SK-N-SH (cell line): Measurements from ENCODE around the gene WIZ. TPM values are rescaled to one million over a fixed set of nuclear protein-coding genes. Genes with fewer than 3 reads are reported as not detected.

ENCODE experiments used
- CTCF ChIA-PET: fragments of 300-600, 350-600 bp; formaldehyde crosslinking; extraction: SDS; loops from one replicate; lab custom pipeline; 2021; lab: Yijun Ruan, JAX
- POLR2A ChIA-PET: fragments of 350-600 bp; sonication (Branson Sonifier 250); formaldehyde crosslinking; extraction: SDS; loops from one replicate; lab custom pipeline; 2020; ENCODE audit warnings: antibody characterized with exemption, inconsistent platforms; lab: Yijun Ruan, JAX
- DNase-seq: peaks from one replicate; pipeline ENCODE4 v3.0.0; 2012
- H2AFZ ChIP-seq: fragments of 200-600 bp; sonication (generic); 2 replicates; pipeline ENCODE4 v1.8.1; 2016; ENCODE audit warnings: antibody characterized with exemption, mild to moderate bottlenecking, low read depth
- H3F3A ChIP-seq: fragments of 200-600 bp; sonication (generic); replicated peaks from 2 replicates; pipeline ENCODE3; 2016; ENCODE audit warnings: antibody characterized with exemption, mild to moderate bottlenecking; ENCODE audit not compliant: insufficient read depth
- H3K27ac ChIP-seq, 2 experiments: fragments of 200-500 bp in 1 of 2; fragments of 200-600 bp in 1 of 2; sonication (Bioruptor generic) in 1 of 2; sonication (generic), shearing (Covaris generic) in 1 of 2; 2 replicates each; pipeline versions ENCODE4 v1.5.1 to v1.6.1; 2014 to 2016; ENCODE audit warnings: low read depth in 2 of 2, inconsistent platforms in 1 of 2, low read length in 1 of 2, mild to moderate bottlenecking in 1 of 2, mixed read lengths in 1 of 2
- H3K27me3 ChIP-seq: fragments of 200-600 bp; sonication (generic), shearing (Covaris generic); 2 replicates; pipeline ENCODE4 v1.6.1; 2016; ENCODE audit warnings: mixed run types; ENCODE audit not compliant: insufficient read depth
- H3K36me3 ChIP-seq, 2 experiments: fragments of 200-500 bp in 1 of 2; fragments of 200-600 bp in 1 of 2; sonication (Bioruptor generic) in 1 of 2; sonication (generic) in 1 of 2; replicated peaks in 1 of 2; 2 replicates each; pipeline versions ENCODE3 to v1.5.1; 2014 to 2016; ENCODE audit warnings: low read length in 1 of 2, mild to moderate bottlenecking in 1 of 2; ENCODE audit not compliant: insufficient read depth in 2 of 2, control insufficient read depth in 1 of 2
- H3K4me1 ChIP-seq, 2 experiments: fragments of 200-500 bp in 1 of 2; fragments of 200-600 bp in 1 of 2; sonication (Bioruptor generic) in 1 of 2; sonication (generic), shearing (Covaris generic) in 1 of 2; 2 replicates each; pipeline versions ENCODE4 v1.5.1 to v1.6.1; 2014 to 2016; ENCODE audit warnings: low read depth in 1 of 2, low read length in 1 of 2, mixed run types in 1 of 2; ENCODE audit not compliant: insufficient read depth in 2 of 2, control insufficient read depth in 1 of 2
- H3K4me2 ChIP-seq: fragments of 200-600 bp; sonication (generic), shearing (Covaris generic); 2 replicates; pipeline ENCODE4 v1.6.1; 2017; ENCODE audit warnings: mixed run types
- H3K4me3 ChIP-seq, 2 experiments: fragments of 200-500 bp in 1 of 2; fragments of 200-600 bp in 1 of 2; sonication (Bioruptor generic) in 1 of 2; sonication (generic), shearing (Covaris generic) in 1 of 2; 2 replicates each; pipeline versions ENCODE4 v1.5.1 to v1.8.1; 2014 to 2016; ENCODE audit warnings: low read depth in 2 of 2, inconsistent platforms in 1 of 2, low read length in 1 of 2, mild to moderate bottlenecking in 1 of 2, mixed read lengths in 1 of 2, moderate library complexity in 1 of 2
- H3K79me2 ChIP-seq: fragments of 200-600 bp; sonication (generic); 2 replicates; pipeline ENCODE4 v1.8.1; 2017; ENCODE audit warnings: mild to moderate bottlenecking; ENCODE audit not compliant: insufficient read depth
- H3K9ac ChIP-seq: fragments of 200-600 bp; sonication (generic); 2 replicates; pipeline ENCODE4 v1.6.1; 2017; ENCODE audit warnings: mixed run types
- H3K9me2 ChIP-seq: fragments of 200-600 bp; sonication (generic); 2 replicates; pipeline ENCODE4 v1.6.1; 2017; ENCODE audit warnings: mixed run types
- H3K9me3 ChIP-seq: fragments of 200-600 bp; sonication (generic); 2 replicates; pipeline ENCODE4 v1.6.1; 2017; ENCODE audit warnings: mixed run types, mild to moderate bottlenecking, moderate library complexity
- H4K20me1 ChIP-seq: fragments of 200-600 bp; sonication (generic); 2 replicates; pipeline ENCODE4 v1.6.1; 2017; ENCODE audit warnings: mild to moderate bottlenecking, mixed run types; ENCODE audit not compliant: insufficient read depth
- CHD2 ChIP-seq: fragments of 150-350 bp; IDR thresholded peaks from 2 replicates; pipeline ENCODE4 v1.6.1; 2018; ENCODE audit warnings: low read length; ENCODE audit not compliant: partially characterized antibody
- FOXM1 ChIP-seq: IDR thresholded peaks from 2 replicates; pipeline ENCODE4 v1.4.0; 2012; ENCODE audit warnings: low read depth, mild to moderate bottlenecking
- GABPA ChIP-seq: IDR thresholded peaks from 2 replicates; pipeline ENCODE4 v1.4.0; 2012; ENCODE audit warnings: low read depth, mild to moderate bottlenecking
- IRF3 ChIP-seq: fragments of 150-350 bp; IDR thresholded peaks from 2 replicates; pipeline ENCODE4 v1.6.1; 2016; ENCODE audit warnings: mild to moderate bottlenecking, low read depth, low read length
- JUND ChIP-seq: IDR thresholded peaks from 2 replicates; pipeline ENCODE4 v1.4.0; 2012
- MXI1 ChIP-seq: IDR thresholded peaks from 2 replicates; pipeline ENCODE4 v1.6.1; 2012; ENCODE audit warnings: mild to moderate bottlenecking, low read depth, low read length, improper control_type of control experiment
- NRF1 ChIP-seq: IDR thresholded peaks from 2 replicates; pipeline ENCODE4 v1.6.1; 2012; ENCODE audit warnings: low read depth, mild to moderate bottlenecking, low read length
- RCOR1 ChIP-seq: fragments of 150-350 bp; IDR thresholded peaks from 2 replicates; pipeline ENCODE4 v1.6.1; 2017; ENCODE audit warnings: antibody characterized with exemption, low read length
- RXRA ChIP-seq: IDR thresholded peaks from 2 replicates; pipeline ENCODE4 v1.4.0; 2012; ENCODE audit warnings: low read depth, mild to moderate bottlenecking, borderline replicate concordance
- SIN3A ChIP-seq: IDR thresholded peaks from 2 replicates; pipeline ENCODE4 v1.6.1; 2012; ENCODE audit warnings: low read depth, mild to moderate bottlenecking, low read length, moderate library complexity, borderline replicate concordance
- TAF1 ChIP-seq: IDR thresholded peaks from 2 replicates; pipeline ENCODE4 v1.6.1; 2012; ENCODE audit warnings: low read depth, mild to moderate bottlenecking, low read length, moderate library complexity, borderline replicate concordance
- YY1 ChIP-seq: IDR thresholded peaks from 2 replicates; pipeline ENCODE4 v1.4.0; 2012; ENCODE audit warnings: low read depth, mild to moderate bottlenecking
- WGBS: methylation state at CpG from one replicate; pipeline ENCODE4 v1.1.6; 2017; ENCODE audit warnings: low lambda C conversion rate; 5-methylcytosine and 5-hydroxymethylcytosine counted together
- polyA plus RNA-seq, 3 experiments: library from polyadenylated mRNA; depleted of rRNA; stranded (reverse); fragments of >200 nt; gene quantifications; 2 replicates each; pipeline ENCODE4 v1.2.3, GENCODE V29; 2012
- TF ChIP-seq, protein P1 (sequence below): IDR thresholded peaks from 2 replicates; pipeline ENCODE4; 2012

The WIZ gene
- polyA plus RNA-seq, 1 of the 3 experiments (the other 2 are of a cell fraction), result 15.5 TPM

DNA sequence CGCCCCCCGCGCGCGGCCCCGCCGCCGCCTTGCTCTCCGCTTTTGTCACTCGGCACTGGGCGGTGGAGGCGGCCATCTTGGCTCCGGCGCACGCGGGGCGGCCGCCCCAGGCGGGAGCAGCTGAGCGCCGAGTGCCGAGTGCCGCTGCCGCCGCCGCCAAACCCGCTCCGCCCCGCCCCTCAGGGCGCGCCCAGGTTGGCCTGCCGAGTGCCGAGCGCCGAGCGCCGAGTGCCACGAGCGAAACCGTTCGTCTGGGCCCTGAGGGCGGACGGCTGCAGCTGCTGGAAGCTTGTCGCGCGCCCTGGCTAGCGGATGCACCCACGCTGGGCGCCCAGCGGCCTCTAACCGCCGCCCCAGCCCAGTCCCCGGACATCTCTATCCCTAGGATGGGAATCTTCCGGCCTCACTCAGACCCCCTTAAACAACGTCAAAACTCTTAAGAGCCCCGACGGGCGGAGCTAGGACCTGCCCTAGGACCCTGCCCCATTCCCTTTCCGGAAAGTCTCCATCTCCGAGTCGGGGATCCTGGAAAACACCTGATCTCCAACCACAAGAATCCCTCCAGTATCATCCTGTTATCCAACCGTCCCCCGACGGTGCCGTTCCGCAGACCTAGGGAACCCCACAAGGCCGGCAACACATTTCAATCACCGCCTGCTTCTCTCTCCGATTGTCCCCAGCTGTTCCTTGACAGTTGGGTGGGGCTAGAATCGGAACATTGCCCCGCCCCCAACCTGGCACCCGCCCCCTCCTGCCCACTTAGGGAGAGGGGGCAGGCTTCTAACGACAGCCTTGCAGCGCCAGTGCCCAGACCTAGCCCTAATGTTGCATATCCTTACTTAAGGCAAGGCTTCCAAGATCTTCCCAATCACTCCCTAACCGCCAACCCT lies 16.9 kb downstream of the WIZ start (continued):
- TF ChIP-seq, protein P1, sequence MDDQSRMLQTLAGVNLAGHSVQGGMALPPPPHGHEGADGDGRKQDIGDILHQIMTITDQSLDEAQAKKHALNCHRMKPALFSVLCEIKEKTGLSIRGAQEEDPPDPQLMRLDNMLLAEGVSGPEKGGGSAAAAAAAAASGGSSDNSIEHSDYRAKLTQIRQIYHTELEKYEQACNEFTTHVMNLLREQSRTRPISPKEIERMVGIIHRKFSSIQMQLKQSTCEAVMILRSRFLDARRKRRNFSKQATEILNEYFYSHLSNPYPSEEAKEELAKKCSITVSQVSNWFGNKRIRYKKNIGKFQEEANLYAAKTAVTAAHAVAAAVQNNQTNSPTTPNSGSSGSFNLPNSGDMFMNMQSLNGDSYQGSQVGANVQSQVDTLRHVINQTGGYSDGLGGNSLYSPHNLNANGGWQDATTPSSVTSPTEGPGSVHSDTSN, result peak; percentile 19; the same call in 1 of the 2 replicates
- TF ChIP-seq YY1 (peak; percentile 91), SIN3A (peak; percentile 67; the same call in 1 of the 2 replicates), CHD2 (peak; percentile 13), NRF1 (no peak), JUND (no peak)
- TF ChIP-seq, all 33 proteins: peak for 14

- H3K9ac ChIP-seq, result peak overlapping the region; percentile 81
- H3F3A ChIP-seq, result no peaks in the 10 kb centered on the region
- peak overlapping the region; percentile 63 to 76 for H3K4me3 ChIP-seq
- H3K27ac ChIP-seq, result peak overlapping the region in 1 of 2 experiments; percentile 39; a peak in 2 of 4 replicates
- H3K4me2 ChIP-seq, result peak overlapping the region; percentile 94
- H3K9me2 ChIP-seq, result no peaks in the 10 kb centered on the region
- peaks cover 42% of the 10 kb centered on the region for H3K79me2 ChIP-seq
- no peaks in the 10 kb centered on the region for H3K27me3 ChIP-seq
- 1% methylated on average over 31 of the region's 44 CpGs for WGBS
- peaks cover 5 to 24% of the 10 kb centered on the region in 2 experiments; a peak in 2 of 4 replicates for H3K4me1 ChIP-seq
- POLR2A ChIA-PET, result interaction anchor here (0.6 to 1.6 kb wide), 3 partner anchors 13 to 326 kb away, joined by 3 to 12 read pairs (median 5); partner anchors contain the start of gene AKAP8L
- H2AFZ ChIP-seq, result no peak overlapping the region
- H3K36me3 ChIP-seq, result peaks cover 3 to 28% of the 10 kb centered on the region in 2 experiments
- no peaks in the 10 kb centered on the region for H3K9me3 ChIP-seq
- CTCF ChIA-PET, result interaction anchor here (0.8 to 2.6 kb wide), 3 partner anchors 10 to 13 kb away, joined by 3 to 11 read pairs (median 3); partner anchors contain the start of gene AKAP8L
- peak; percentile 71 for DNase-seq
- peaks cover 17% of the 10 kb centered on the region; the same call in 1 of the 2 replicates for H4K20me1 ChIP-seq
- TF ChIP-seq MXI1 (no peak), TAF1 (no peak), RCOR1 (no peak), FOXM1 (no peak), GABPA (no peak), RXRA (no peak), IRF3 (no peak)
Observed at GRCh38 chr19:15432018-15432494, 17.7 kb downstream of the WIZ start.
